ENCODE results near the gene ANKS1A.

ANKS1A gene

GRCh38 chr6:35043381-35044130 lies 154.5 kb downstream of the ANKS1A start:
- DNase-seq, result no peak

- peak; percentile 75 for DNase-seq
These were observed 155.2 kb downstream of the ANKS1A start for GRCh38 chr6:35044145-35044745.

- DNase-seq, result no peak
These were observed 155.8 kb downstream of the ANKS1A start for GRCh38 chr6:35044761-35045421.

- DNase-seq, result no peak
These were observed 157.0 kb downstream of the ANKS1A start for GRCh38 chr6:35046103-35046502.

GRCh38 chr6:35046862-35047261 lies 157.8 kb downstream of the ANKS1A start:
- no peak for DNase-seq

GRCh38 chr6:35047265-35048011 lies 158.4 kb downstream of the ANKS1A start:
- no peak for DNase-seq

GRCh38 chr6:35048031-35048613 lies 159.1 kb downstream of the ANKS1A start:
- DNase-seq, result no peak

- no peak for DNase-seq
These were observed 159.6 kb downstream of the ANKS1A start for GRCh38 chr6:35048631-35049083.

- DNase-seq, result no peak
These were observed 160.2 kb downstream of the ANKS1A start for GRCh38 chr6:35049156-35049735.

GRCh38 chr6:35049900-35050756 lies 161.1 kb downstream of the ANKS1A start:
- no peak for DNase-seq

GRCh38 chr6:35050757-35051330 lies 161.8 kb downstream of the ANKS1A start:
- DNase-seq, result no peak

GRCh38 chr6:35051396-35051795 lies 162.3 kb downstream of the ANKS1A start:
- no peak for DNase-seq

GRCh38 chr6:35051997-35052583 lies 163.0 kb downstream of the ANKS1A start:
- DNase-seq, result no peak

GRCh38 chr6:35052694-35053565 lies 163.9 kb downstream of the ANKS1A start:
- DNase-seq, result no peak

GRCh38 chr6:35053701-35054100 lies 164.6 kb downstream of the ANKS1A start:
- no peak for DNase-seq

- no peak for DNase-seq
These were observed 165.2 kb downstream of the ANKS1A start for GRCh38 chr6:35054106-35054742.

GRCh38 chr6:35054743-35055130 lies 165.7 kb downstream of the ANKS1A start:
- DNase-seq, result no peak

- DNase-seq, result no peak
These were observed 166.8 kb downstream of the ANKS1A start for GRCh38 chr6:35055891-35056290.

- no peak for DNase-seq
These were observed 167.9 kb downstream of the ANKS1A start for GRCh38 chr6:35056952-35057351.
